ENCODE results near the gene APOLD1.
"Not testable (repeated sequence)": the region's sequence is repeated elsewhere in the genome, so short reads cannot be mapped to it uniquely, and the experiment has no call there.

Gene APOLD1, protein sequence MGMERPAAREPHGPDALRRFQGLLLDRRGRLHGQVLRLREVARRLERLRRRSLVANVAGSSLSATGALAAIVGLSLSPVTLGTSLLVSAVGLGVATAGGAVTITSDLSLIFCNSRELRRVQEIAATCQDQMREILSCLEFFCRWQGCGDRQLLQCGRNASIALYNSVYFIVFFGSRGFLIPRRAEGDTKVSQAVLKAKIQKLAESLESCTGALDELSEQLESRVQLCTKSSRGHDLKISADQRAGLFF

DNA sequence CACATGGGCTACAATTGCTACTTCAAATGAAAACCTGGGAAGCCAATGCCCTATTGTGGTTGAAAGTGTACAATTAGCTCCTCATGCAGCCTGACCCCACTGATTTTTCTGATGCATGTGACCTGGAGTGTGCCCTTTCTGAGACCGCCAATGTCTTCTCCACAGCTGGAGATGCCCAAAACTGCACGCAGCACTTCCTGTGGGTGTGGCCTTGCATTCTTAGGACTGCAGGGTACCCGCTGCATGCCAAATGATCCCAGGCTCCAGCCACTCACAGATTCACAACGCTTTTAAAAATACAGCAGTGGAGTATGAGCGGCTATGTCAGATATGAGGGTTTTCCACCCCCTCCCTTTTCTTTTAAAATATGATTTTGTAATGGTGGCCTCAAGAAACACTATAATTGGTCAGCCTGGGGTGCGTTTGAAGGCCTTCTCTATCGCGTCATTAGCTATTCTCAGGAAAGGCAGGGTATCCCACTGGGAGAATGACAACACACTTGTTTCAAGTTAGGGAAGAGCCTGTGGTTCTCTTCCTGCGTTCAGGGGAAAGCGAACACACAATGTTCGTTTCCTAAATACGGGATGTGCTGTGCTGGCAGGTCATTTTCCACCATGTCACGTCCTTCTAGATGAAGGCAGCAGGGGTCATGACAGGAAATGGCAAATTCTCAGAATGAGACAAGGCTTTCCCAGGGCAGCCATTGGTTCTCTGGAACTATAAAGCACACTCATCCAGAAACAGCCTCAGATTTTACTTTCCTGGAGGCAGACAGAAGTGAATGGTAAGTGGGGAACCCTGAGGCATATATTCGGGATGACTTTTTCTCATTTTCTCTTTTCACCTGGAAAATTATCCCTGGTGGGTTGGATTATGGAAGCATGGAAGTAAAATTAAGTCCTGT is at the start of gene APOLD1:
Gene APOLD1, plus strand, starts transcription at position 749 of the 904 bp plus-strand sequence. Its CDS starts 33 bp downstream, at position 782.
- DNase-seq, result no peak

- DNase-seq, result peak; percentile 73
Measured at GRCh38 chr12:12736759-12737676, 48.4 kb upstream of the APOLD1 start.

- DNase-seq, result not testable (repeated sequence)
Measured at GRCh38 chr12:12738152-12738551, 47.3 kb upstream of the APOLD1 start.

DNA sequence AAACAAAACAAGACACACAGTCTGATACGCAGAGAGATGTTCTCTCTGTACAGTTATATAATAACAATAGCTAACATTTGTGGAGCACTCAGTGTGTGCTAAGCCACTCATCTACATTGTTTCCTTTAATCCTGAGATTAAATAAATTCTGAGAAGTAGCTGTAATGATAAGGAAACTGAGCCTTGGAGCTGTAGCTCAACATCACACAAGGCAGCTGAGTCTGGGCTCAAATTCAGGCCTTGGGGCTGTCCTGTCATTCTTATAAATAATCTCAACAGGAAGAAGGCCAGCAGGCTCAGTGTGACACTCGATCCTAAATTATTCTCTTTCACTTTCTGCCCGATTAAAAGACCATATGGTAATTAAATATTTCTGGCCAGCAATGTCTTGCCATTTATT is 43.8 kb upstream of the APOLD1 start:
- no peak for DNase-seq

- no peak for DNase-seq
Measured at GRCh38 chr12:12744546-12745305, 40.7 kb upstream of the APOLD1 start.

- no peak for DNase-seq
Measured at GRCh38 chr12:12745576-12746211, 39.8 kb upstream of the APOLD1 start.

GRCh38 chr12:12747278-12747677 is 38.2 kb upstream of the APOLD1 start:
- DNase-seq, result no peak

DNA sequence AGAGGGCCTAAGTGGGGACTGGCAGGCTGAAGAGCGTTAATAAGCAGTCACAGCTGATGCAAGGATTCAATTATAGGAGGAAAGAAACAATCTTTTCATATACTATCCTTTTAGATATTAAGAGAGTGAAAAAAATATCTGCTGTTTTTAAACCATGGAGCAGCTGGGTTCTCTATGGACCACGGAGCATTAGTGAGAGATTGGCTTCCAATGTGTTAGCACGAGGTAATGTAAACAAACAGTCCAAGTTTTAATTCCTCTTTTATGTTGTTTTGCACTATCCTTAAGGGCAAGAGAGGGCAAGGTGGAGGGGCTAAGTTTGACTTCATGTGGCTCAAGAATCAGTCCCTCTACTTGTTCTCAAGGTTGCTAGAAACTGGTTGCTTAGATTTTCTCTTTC is 37.4 kb upstream of the APOLD1 start:
- DNase-seq, result no peak

DNA sequence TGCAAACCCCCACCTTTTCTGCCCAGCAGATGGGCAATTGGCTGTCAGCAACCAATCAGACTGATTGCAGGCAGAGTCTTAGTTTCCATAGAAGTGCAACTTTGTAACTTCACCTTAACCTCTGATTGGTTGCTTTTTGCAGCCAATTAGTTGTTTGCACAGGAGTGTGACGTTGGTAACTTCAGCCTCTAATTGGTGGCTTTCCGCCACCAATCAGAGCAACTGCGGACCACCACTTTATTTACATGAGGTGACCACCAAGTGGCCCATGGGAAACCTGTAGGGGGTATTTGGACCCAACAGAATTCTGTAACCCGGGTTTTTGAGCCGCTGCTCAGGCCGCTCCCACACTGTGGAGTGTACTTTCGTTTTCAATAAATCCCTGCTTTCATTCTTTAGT is 36.0 kb upstream of the APOLD1 start:
- DNase-seq, result peak; percentile 87

DNA sequence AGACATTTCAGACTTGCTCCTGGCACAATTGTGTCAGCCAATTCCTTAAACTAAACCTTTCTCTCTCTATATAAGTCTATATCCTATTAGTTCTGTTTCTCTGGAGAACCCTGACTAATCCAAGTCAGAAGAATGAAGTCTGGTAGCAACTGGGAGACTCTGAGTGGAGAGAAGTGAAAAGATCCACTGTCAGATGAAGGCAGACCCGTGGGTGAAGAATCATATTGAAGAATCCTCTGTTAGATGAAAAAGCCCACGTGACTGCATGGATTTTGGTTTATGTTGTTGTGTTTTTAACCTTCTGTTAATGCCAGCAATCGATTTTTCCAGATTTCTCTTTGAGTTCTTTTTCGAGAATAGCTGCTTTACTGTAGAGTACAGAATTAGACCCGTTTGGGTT is 29.5 kb upstream of the APOLD1 start:
- DNase-seq, result no peak

DNA sequence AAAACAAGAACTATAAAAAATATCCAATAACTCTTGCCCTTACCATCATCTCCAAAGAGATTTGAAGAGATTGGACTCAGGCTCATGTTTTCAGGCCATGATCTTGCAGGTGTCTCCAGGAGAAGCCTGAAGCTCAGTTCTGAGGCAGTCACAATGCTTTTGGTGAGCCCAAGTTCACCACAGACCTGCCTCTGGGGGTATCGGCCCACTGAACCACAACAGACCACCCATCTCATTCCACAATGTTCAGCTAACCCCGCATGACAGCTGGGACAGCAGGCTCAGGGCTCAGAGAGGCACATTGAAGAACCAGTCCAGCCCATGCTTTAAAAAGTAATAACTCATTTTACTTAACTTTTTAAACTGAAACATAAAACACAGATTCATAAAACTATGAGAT is 28.3 kb upstream of the APOLD1 start:
- DNase-seq, result no peak

DNA sequence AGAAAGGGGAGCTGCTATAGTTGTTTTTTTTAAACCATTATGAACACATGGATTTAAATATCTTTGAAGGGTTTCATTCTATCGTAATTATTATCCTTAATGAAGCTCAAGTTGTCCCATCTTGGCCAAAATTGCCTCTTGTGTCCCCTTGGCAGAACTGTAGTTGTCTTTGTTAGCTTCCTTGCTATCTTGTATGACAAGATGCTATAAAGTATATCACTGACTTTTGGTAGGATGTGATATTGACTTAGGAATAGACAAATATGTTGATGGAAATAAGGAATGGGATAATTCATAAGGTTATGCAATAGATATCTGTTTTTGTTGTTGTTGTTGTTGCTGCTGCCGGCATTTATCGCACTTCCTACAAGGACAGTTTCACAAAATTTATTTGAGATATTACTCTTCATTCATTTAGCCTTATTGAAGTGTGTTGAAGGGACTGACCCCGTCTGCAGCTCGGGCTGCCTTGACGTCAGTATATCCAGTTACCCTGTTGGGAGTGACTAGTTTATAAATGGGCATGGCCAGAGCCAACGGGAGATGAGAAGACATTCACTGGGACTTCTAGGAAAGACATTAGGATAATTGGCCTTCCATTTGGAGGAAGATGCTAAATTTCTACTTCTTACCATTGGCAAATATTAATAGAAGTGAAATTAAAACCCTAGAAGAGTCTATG is 26.1 kb upstream of the APOLD1 start:
- DNase-seq, result no peak

DNA sequence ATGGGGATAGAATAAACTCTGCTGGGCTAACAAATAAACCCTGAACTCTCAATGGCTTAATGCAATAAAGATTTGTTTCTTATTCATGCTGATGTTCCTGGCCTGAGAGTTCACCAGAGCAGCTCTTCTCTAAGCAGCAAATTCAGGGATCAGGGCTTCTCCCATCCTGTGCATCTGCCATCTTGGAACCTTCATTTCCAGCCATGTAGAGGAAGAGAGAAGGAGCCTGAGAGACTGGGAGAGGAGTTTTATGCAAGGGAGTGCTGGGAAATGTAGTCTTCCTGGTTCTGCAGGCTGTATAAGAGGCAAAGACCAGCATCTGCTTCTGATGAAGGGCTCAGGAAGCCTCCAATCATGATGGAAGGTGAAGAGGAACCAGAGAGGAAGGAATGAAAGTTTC is 20.6 kb upstream of the APOLD1 start:
- no peak for DNase-seq

- DNase-seq, result no peak
Measured at GRCh38 chr12:12770262-12770661, 15.2 kb upstream of the APOLD1 start.

DNA sequence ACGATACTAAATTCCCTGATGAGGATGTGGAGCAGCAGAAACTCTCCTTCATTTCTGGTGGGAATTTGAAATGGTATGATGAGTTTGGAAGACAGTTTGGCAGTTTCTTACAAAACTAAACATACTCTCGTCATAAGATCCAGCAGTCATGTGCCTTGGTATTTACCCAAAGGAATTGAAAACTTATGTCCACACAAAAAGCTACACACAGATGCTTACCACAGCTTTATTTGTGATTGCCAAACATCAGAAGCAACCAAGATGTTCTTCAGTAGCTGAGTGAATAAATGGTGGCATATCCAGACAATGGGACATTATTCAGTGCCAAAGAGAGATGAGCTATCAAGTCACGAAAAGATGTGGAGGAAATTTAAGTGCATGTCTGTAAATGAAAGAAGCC is 10.7 kb upstream of the APOLD1 start:
- DNase-seq, result no peak

DNA sequence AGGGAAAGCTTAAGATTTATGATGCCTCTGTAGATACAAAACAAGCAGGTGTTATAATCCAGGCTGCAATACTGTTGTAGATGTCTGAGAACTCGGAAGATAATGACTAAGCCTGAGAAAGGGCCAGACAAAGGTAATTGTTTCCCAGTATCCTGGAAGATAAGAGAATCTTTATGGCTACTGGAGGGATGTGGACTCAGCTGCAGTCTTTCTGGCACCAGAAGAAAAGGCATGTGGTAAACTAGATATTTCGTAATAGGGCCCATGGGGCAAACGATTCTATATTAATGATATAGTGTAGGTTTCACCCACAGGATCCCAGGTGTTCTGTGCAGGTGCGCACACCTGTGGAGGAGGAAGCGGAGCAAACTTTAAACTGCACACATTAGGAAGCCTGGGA is 9.2 kb upstream of the APOLD1 start:
- no peak for DNase-seq

DNA sequence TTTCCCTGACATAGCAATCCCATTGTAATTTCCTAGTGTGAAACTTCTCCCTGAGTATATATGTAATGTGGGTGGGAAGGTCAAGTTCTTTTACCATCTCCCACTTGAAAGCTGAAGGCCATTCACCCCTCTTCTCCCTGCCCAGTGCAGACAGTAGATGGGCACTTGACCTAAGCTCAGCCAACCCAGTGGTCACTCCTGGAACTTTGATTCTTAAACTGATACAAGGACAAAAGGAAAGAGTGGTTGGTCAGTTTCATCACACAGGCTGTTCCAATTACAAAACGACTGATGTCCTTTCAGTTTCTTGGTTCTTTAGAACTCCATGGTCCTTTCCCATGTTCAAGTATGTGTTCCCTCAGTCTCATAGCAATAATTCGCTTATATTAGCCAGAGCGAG is 8.4 kb upstream of the APOLD1 start:
- DNase-seq, result no peak

DNA sequence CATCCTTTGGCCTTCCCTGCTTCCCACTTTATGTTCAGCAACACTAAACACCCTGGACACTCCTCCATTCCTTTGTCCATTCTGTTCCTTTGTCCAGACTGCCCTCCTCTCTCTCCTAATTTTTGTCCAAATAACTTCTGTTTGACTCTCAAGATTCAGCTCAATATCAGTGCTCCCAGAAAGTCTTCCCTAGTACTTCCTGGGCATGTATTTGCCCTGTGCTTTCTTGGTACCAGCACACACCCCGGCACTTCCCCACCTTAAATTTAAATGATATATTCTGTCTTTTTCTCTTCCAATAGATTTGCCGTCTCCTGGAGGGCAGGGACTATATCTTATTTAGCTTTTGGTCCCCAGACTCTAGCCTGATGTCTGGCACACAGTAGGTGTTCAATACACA is 6.5 kb upstream of the APOLD1 start:
- no peak for DNase-seq

- DNase-seq, result peak; percentile 86
Measured at GRCh38 chr12:12779529-12779928, 5.9 kb upstream of the APOLD1 start.

GRCh38 chr12:12784116-12784515 is 1.3 kb upstream of the APOLD1 start:
- DNase-seq, result no peak

DNA sequence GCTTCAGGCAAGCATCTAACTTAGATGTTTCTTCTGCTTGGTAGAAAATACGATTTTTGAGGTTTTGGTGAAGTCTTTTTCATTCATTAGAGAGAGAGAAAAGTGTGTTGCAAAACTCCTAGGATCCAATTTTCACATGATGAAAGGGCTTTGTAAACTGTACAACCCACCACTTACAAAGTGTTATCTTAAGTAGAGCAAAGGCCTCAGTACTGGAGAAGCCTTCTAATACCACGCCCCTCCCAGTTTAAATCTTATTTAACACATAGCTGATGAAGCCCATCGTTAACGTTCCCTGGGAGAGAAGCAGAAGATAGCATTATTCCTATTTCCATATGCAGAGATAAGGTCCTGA is 869 bp downstream of the APOLD1 start:
- no peak for DNase-seq

Measured in kidney glomerular epithelial cell (primary cell).